Tibial nerve (tissue), 3 donors: Measurements from ENCODE around the gene OR2A42.
"Not testable (repeated sequence)": the region's sequence is repeated elsewhere in the genome, so short reads cannot be mapped to it uniquely, and the experiment has no call there.

ENCODE experiments used
- CTCF ChIP-seq, 5 experiments: fragments of 200-600 bp in 3 of 5; fragments of 450-650 bp in 2 of 5; sonication (generic) in 3 of 5; IDR thresholded peaks; one replicate each; pipeline ENCODE4 v1.5.1; 2016 to 2019; ENCODE audit warnings: antibody characterized with exemption in 5 of 5, mild to moderate bottlenecking in 3 of 5, moderate library complexity in 2 of 5
- POLR2A ChIP-seq, 2 donors: fragments of 450-650 bp; IDR thresholded peaks; one replicate each; pipeline ENCODE4 v1.6.1; 2017; ENCODE audit warnings: antibody characterized with exemption in 2 of 2, mild to moderate bottlenecking in 2 of 2, moderate library complexity in 2 of 2

GRCh38 chr7:144262128-144262527, 22.7 kb upstream of the OR2A42 start:
- TF ChIP-seq CTCF, POLR2A (IDR thresholded peaks at IDR 0.05): not testable (repeated sequence)
